Bronchial epithelial cell (primary cell): ENCODE measurements around the gene KBTBD2. TPM values are rescaled to one million over a fixed set of nuclear protein-coding genes. Genes with fewer than 3 reads are reported as not detected.
A peak's percentile ranks its signal among the peaks of the same experiment; 100 is the strongest.

Source experiments
- DNase-seq: peaks from one replicate; pipeline ENCODE4 v3.0.0-alpha.2; 2010; ENCODE audit warnings: low read depth
- FAIRE-seq: peaks from 2 replicates; lab custom pipeline; 2011; peaks lifted over from hg19 to GRCh38; lab: Jason Lieb, UNC
- H3K27me3 ChIP-seq: 2 replicates; pipeline ENCODE4 v1.5.1; 2011; ENCODE audit warnings: low read length; ENCODE audit not compliant: control insufficient read depth, insufficient read depth
- H3K36me3 ChIP-seq: 2 replicates; pipeline ENCODE4 v1.5.1; 2011; ENCODE audit warnings: low read length; ENCODE audit not compliant: control insufficient read depth, insufficient read depth
- H3K4me3 ChIP-seq: 2 replicates; pipeline ENCODE4 v1.5.1; 2011; ENCODE audit warnings: mild to moderate bottlenecking, low read depth, low read length, control low read depth
- total RNA-seq: library from RNA; depleted of rRNA; stranded (reverse); fragments of >200 nt; gene quantifications from 2 replicates; pipeline ENCODE4 v1.2.1, GENCODE V29; 2014
- TF ChIP-seq, protein P1 (sequence below): IDR thresholded peaks from 2 replicates; pipeline ENCODE4 v1.5.1; 2011; ENCODE audit warnings: mild to moderate bottlenecking, moderate library complexity, low read length, control low read depth, inconsistent platforms; ENCODE audit not compliant: insufficient read depth, severe bottlenecking

Gene KBTBD2
- total RNA-seq, 1 donor from 2014 or later = 47.7 TPM

DNA sequence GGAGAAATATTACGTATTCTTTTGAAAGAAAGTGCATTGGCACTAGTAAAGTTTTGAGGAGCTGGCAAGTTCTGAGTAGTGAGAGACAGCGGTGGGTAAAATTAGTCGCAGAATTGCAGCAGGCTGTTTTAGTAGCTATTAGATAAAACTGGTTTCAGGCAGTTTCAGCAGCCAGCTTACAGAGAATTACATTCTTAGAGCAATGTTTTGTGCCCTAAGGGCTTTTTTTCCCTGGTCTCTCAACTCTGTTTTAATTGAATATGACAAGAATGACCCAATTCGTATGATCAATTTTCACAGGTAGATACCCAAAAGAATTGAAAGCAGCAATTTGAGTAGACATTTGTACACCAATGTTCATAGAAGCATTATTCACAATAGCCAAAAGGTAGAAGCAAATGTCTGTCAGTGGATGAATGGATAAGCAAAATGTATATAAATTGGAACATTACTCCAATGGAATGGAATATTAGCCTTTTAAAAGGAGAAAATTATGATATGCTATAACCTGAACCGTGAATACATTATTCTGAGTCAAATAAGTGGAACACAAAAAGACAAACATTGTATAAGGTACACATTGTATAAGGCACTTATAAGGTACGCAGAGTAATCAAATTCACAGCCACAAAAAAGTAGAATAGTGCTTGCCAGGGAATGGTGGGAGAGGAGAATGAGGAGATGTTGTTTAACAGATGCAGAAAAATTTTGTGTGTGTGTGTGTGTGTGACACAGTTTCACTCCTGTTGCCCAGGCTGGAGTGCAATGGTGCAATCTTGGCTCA lies 5.2 kb upstream of the KBTBD2 start:
- DNase-seq = no peak
- no peak for FAIRE-seq
- no peaks in the 10 kb centered on the region for H3K36me3 ChIP-seq
- H3K4me3 ChIP-seq = no peak overlapping the region
- H3K27me3 ChIP-seq = no peaks in the 10 kb centered on the region
- TF ChIP-seq, protein P1, sequence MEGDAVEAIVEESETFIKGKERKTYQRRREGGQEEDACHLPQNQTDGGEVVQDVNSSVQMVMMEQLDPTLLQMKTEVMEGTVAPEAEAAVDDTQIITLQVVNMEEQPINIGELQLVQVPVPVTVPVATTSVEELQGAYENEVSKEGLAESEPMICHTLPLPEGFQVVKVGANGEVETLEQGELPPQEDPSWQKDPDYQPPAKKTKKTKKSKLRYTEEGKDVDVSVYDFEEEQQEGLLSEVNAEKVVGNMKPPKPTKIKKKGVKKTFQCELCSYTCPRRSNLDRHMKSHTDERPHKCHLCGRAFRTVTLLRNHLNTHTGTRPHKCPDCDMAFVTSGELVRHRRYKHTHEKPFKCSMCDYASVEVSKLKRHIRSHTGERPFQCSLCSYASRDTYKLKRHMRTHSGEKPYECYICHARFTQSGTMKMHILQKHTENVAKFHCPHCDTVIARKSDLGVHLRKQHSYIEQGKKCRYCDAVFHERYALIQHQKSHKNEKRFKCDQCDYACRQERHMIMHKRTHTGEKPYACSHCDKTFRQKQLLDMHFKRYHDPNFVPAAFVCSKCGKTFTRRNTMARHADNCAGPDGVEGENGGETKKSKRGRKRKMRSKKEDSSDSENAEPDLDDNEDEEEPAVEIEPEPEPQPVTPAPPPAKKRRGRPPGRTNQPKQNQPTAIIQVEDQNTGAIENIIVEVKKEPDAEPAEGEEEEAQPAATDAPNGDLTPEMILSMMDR = no peak

DNA sequence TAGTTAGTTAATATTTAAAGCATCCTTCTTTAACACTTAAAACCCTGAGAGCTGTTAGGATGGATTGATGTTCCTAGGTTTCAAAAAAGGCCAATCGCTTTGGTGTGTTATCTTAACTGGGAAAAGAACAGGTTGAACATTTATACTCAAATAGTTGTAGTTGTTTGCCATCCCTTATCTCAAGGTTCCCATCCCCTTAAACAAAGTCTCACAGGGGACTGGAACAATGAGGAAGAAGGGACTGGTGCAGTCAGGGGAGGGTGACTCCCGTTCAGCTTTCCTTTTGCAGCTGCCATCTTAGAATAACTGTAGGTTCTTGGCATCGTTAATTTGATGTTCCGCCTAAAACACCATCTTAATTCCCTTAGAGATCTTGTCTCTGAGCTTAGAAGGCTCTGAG lies 2.6 kb upstream of the KBTBD2 start:
- TF ChIP-seq, protein P1 = no peak
- FAIRE-seq (no peak), DNase-seq (no peak)
- H3K36me3 ChIP-seq = no peaks in the 10 kb centered on the region
- H3K4me3 ChIP-seq = no peak overlapping the region
- H3K27me3 ChIP-seq = no peaks in the 10 kb centered on the region

DNA sequence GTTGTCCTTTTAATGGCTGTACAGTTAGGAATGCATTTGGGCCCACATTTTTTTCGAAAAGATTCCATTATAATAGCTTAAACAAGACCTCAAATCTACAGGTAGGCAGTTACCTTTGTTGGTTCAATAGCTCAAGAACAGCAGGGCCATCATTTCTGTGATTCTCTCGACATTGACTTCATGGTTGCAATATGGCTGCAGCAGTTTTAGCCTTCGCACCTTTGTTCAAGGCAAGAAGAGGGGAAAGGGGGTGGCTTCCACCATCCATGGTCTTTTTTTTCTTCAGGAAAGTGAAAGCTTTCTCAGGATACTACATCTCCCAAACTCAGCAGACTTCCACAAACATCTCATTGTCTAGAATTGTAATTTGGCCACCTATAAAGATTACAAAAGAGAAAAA lies 2.2 kb upstream of the KBTBD2 start:
- no peak for FAIRE-seq
- TF ChIP-seq, protein P1 = no peak
- no peak for DNase-seq
- Histone ChIP-seq H3K36me3 (no peaks in the 10 kb centered on the region), H3K27me3 (no peaks in the 10 kb centered on the region), H3K4me3 (no peak overlapping the region)

DNA sequence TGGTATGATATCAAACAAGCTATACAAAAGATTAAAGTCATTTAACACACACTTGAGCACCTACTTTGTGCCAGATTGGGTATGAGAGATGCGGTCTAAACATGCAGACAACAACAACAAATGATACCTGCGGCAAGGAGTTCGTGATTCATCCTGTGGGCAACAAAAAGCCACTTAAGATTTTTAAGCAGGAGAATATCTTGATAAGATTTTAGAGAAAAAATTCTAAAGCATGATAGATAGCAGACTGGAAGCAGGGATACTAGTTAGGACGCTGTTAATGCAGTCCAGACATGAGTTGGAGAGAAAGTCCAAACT lies 1.6 kb upstream of the KBTBD2 start:
- Histone ChIP-seq H3K4me3 (no peak overlapping the region), H3K27me3 (no peaks in the 10 kb centered on the region), H3K36me3 (no peaks in the 10 kb centered on the region)
- TF ChIP-seq, protein P1 = no peak
- DNase-seq = peak; percentile 43
- FAIRE-seq = no peak

DNA sequence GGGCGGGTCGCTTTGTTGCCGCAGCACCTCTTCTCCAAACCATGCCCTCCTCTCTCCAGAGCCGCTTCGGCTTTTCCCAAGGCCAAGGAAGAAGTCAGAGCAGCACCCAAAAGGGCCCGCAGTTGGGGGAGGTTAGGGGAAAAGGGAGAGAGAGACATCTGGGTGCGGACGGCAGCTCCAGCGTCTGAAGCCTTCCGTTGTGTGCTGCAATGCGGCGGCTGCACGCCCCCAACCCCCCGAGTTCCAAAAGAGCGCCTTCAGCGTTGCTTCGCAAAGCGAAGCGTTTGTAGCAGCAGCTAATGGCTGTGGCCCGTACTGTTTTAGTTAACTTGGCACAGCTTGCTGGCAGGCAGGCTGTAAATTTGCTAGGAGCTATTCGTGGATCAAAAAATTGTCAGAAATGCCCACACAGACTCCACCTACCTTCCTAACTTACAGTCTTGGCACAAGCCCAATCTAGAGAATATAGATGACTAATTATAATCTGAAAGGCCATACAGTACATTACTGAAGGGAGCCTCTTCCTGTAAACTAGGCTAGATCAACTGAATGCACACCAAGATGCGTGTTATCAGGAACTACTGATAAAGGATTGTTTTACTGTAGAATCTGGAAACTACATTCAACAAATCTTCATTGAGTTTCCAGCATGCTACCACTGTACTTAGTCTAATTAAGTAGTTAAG lies 1.1 kb upstream of the KBTBD2 start:
- Histone ChIP-seq H3K27me3 (no peaks in the 10 kb centered on the region), H3K36me3 (no peaks in the 10 kb centered on the region), H3K4me3 (peak overlapping the region; percentile 75)
- DNase-seq (peak; percentile 84), FAIRE-seq (no peak)
- TF ChIP-seq, protein P1 = no peak
